Loucy (cell line): Measurements from ENCODE around the gene FHIT.

Experiments used
- H2AFZ ChIP-seq: fragments of 200-600 bp; sonication (generic); 2 replicates; pipeline ENCODE4 v1.6.0; 2016; ENCODE audit warnings: antibody characterized with exemption, mild to moderate bottlenecking, low read length, moderate library complexity
- H3F3A ChIP-seq: fragments of 200-600 bp; 2 replicates; pipeline ENCODE4 v1.6.0; 2016; ENCODE audit warnings: antibody characterized with exemption, low read depth, mild to moderate bottlenecking
- H3K27me3 ChIP-seq: fragments of 200-600 bp; sonication (generic); 2 replicates; pipeline ENCODE4 v1.6.1; 2014; ENCODE audit warnings: low read length, mild to moderate bottlenecking; ENCODE audit not compliant: insufficient read depth, poor library complexity, severe bottlenecking
- H3K36me3 ChIP-seq: fragments of 200-600 bp; sonication (generic); 2 replicates; pipeline ENCODE4 v1.6.1; 2016; ENCODE audit warnings: low read length; ENCODE audit not compliant: insufficient read depth
- H3K4me1 ChIP-seq: fragments of 200-600 bp; sonication (generic); 2 replicates; pipeline ENCODE4 v1.5.1; 2014; ENCODE audit warnings: low read length, mild to moderate bottlenecking; ENCODE audit not compliant: insufficient read depth, poor library complexity, severe bottlenecking
- H3K4me2 ChIP-seq: fragments of 200-600 bp; sonication (generic); 2 replicates; pipeline ENCODE4 v1.6.0; 2014; ENCODE audit warnings: antibody characterized with exemption, low read length, low read depth, mild to moderate bottlenecking; ENCODE audit not compliant: poor library complexity, severe bottlenecking
- H3K4me3 ChIP-seq: fragments of 200-600 bp; sonication (generic); 2 replicates; pipeline ENCODE4 v1.5.1; 2014; ENCODE audit warnings: low read length, mild to moderate bottlenecking, mixed read lengths; ENCODE audit not compliant: poor library complexity, severe bottlenecking
- H3K79me2 ChIP-seq: fragments of 200-600 bp; sonication (generic); 2 replicates; pipeline ENCODE4 v1.6.1; 2014; ENCODE audit warnings: low read length; ENCODE audit not compliant: insufficient read depth
- H3K9ac ChIP-seq: fragments of 200-600 bp; sonication (generic); 2 replicates; pipeline ENCODE4 v1.6.0; 2014; ENCODE audit warnings: mild to moderate bottlenecking, low read depth, low read length, moderate library complexity; ENCODE audit not compliant: poor library complexity, severe bottlenecking
- H3K9me2 ChIP-seq: fragments of 200-600 bp; sonication (generic); replicated peaks from 2 replicates; pipeline ENCODE4 v1.6.1; 2016; ENCODE audit warnings: low read depth, low read length, mixed read lengths
- H3K9me3 ChIP-seq: fragments of 200-600 bp; sonication (generic); 2 replicates; pipeline ENCODE4 v1.6.1; 2014; ENCODE audit warnings: mild to moderate bottlenecking, antibody characterized with exemption, low read length, low read depth; ENCODE audit not compliant: insufficient read depth
- H4K20me1 ChIP-seq: fragments of 200-600 bp; sonication (generic); 2 replicates; pipeline ENCODE4 v1.6.0; 2014; ENCODE audit warnings: antibody characterized with exemption, low read length, mild to moderate bottlenecking; ENCODE audit not compliant: insufficient read depth, poor library complexity, severe bottlenecking
- EZH2phosphoT487 ChIP-seq: fragments of 200-600 bp; IDR thresholded peaks from 2 replicates; pipeline ENCODE4 v1.6.1; 2018; ENCODE audit warnings: antibody characterized with exemption, mild to moderate bottlenecking, moderate library complexity, borderline replicate concordance
- TF ChIP-seq, protein P1 (sequence below): fragments of 200-600 bp; sonication (generic); conservative IDR thresholded peaks from 2 replicates; pipeline ENCODE4 v1.5.1; 2014; ENCODE audit warnings: mild to moderate bottlenecking, antibody characterized with exemption, low read length

FHIT gene

DNA sequence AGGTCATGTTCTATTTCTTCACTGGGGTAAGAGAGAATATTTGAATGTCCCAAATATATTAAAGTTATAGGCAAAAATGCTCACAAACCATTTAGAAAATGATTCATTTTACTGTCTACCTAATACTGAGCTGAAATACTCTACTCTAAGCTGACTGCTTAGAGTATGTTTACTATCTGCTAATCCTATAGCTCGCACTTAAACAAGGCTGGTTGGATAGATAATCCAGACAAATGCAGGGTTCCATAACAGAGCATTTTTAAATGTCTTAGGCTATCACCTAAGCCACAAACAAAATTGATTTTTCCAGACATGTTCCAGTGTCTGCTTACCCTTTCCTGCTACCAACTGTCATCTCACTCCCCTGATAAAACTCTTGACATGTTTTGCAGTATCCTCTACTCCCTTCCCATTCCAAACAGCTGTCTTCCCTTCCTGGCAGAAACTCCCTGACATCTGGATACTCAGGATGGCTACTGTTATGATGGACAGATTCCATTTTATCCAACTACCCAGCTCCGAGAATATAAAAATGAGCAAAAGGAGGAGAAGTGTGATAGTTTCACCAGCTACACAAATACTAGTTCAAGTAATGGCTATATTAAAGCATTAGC is 1034.7 kb downstream of the FHIT start:
- no peaks in the 10 kb centered on the region for H3F3A ChIP-seq
- H4K20me1 ChIP-seq: no peaks in the 10 kb centered on the region
- no peaks in the 10 kb centered on the region for H3K9me3 ChIP-seq
- no peak overlapping the region for H3K4me2 ChIP-seq
- no peak overlapping the region for H3K4me3 ChIP-seq
- H3K4me1 ChIP-seq: no peaks in the 10 kb centered on the region
- TF ChIP-seq, protein P1, sequence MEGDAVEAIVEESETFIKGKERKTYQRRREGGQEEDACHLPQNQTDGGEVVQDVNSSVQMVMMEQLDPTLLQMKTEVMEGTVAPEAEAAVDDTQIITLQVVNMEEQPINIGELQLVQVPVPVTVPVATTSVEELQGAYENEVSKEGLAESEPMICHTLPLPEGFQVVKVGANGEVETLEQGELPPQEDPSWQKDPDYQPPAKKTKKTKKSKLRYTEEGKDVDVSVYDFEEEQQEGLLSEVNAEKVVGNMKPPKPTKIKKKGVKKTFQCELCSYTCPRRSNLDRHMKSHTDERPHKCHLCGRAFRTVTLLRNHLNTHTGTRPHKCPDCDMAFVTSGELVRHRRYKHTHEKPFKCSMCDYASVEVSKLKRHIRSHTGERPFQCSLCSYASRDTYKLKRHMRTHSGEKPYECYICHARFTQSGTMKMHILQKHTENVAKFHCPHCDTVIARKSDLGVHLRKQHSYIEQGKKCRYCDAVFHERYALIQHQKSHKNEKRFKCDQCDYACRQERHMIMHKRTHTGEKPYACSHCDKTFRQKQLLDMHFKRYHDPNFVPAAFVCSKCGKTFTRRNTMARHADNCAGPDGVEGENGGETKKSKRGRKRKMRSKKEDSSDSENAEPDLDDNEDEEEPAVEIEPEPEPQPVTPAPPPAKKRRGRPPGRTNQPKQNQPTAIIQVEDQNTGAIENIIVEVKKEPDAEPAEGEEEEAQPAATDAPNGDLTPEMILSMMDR: no peak
- TF ChIP-seq EZH2phosphoT487: no peak
- no peaks in the 10 kb centered on the region for H3K27me3 ChIP-seq
- H2AFZ ChIP-seq: no peak overlapping the region
- H3K9me2 ChIP-seq: no peaks in the 10 kb centered on the region
- H3K9ac ChIP-seq: no peak overlapping the region
- H3K36me3 ChIP-seq: no peaks in the 10 kb centered on the region
- no peaks in the 10 kb centered on the region for H3K79me2 ChIP-seq

DNA sequence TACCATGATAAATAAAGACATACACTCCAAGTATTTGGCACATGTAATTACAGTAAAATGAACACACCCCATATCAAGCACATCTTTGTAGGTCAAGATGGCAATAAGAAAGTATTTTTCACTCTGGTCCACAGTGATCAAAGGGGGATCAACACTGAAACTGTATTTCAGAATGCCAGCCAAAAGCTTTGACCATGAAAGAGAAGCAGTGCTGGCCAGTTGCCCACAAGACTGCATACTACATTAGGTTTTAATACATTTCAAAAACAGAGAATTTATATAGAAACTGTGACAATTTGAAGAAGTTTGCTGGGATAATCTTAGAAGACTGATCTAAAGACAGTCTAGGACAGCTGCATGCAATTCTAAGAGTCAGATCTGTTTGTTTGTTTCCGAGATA is 1035.3 kb downstream of the FHIT start:
- Histone ChIP-seq H3K79me2 (no peaks in the 10 kb centered on the region), H4K20me1 (no peaks in the 10 kb centered on the region), H3K36me3 (no peaks in the 10 kb centered on the region), H3F3A (no peaks in the 10 kb centered on the region), H3K27me3 (no peaks in the 10 kb centered on the region), H3K4me3 (no peak overlapping the region), H3K9ac (no peak overlapping the region), H3K4me2 (no peak overlapping the region), H3K9me2 (no peaks in the 10 kb centered on the region), H3K9me3 (no peaks in the 10 kb centered on the region), H2AFZ (no peak overlapping the region), H3K4me1 (no peaks in the 10 kb centered on the region)
- TF ChIP-seq EZH2phosphoT487: no peak
- TF ChIP-seq, protein P1: no peak

DNA sequence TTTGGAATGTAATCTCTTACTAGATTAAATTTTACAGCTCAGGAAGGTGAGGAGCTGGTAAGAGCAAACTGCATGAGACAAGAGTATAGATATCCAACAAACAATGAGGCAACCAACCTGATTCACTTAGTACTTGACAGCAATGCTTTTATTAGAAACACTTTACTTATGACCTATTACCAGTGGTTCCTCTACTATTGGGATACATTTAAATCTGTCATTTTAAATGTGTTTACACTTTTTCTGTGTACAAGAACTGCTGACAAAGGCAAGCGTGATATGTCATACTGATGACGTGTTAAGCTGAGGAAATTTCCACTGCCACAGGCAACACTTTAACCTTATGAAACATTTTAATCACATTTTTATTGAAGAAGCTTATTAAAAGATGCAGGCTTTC is 1043.3 kb downstream of the FHIT start:
- H3K27me3 ChIP-seq: no peaks in the 10 kb centered on the region
- TF ChIP-seq, protein P1: no peak
- TF ChIP-seq EZH2phosphoT487: no peak
- no peaks in the 10 kb centered on the region for H3K79me2 ChIP-seq
- H3K9me3 ChIP-seq: no peaks in the 10 kb centered on the region
- H3K36me3 ChIP-seq: no peaks in the 10 kb centered on the region
- no peak overlapping the region for H3K4me2 ChIP-seq
- no peaks in the 10 kb centered on the region for H4K20me1 ChIP-seq
- H3K9me2 ChIP-seq: no peaks in the 10 kb centered on the region
- H3K9ac ChIP-seq: no peak overlapping the region
- no peaks in the 10 kb centered on the region for H3K4me1 ChIP-seq
- no peak overlapping the region for H3K4me3 ChIP-seq
- H2AFZ ChIP-seq: no peak overlapping the region
- H3F3A ChIP-seq: no peaks in the 10 kb centered on the region
